ENCODE results near the gene ERMARD.
A peak's percentile ranks its signal among the peaks of the same experiment; 100 is the strongest.
"Not testable (repeated sequence)": the region's sequence is repeated elsewhere in the genome, so short reads cannot be mapped to it uniquely, and the experiment has no call there.

ERMARD gene

GRCh38 chr6:169738204-169738975, 13.0 kb upstream of the ERMARD start:
- DNase-seq (ENCODE audit: low read depth): peak; percentile 39

DNA sequence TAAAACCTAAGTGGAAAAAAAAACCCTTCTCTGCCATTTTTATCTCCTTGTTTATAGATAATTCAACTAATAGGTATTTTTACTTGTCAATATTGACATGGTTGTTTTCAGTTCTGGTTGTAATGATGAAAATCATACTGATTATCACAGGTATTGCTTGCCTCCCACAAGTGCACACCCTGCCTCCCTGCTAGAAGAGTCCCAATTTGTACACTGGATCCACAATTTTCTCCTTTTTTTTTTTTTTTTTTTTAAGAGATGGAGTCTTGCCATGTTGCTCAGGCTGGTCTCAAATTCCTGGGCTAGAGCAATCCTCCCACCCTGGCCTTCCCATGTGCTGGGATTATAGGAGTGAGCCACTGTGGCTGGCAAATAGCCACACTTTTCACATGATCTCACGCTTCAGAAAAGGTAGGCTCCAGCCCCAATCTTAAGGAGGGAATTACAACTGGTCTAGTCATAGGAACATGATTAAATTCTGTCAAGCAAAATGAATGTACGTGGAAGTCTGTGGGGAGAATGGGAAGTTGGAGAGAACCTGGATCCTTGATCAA, 12.4 kb upstream of the ERMARD start:
- no peak for DNase-seq (ENCODE audit: low read depth)

GRCh38 chr6:169741344-169741743, 10.1 kb upstream of the ERMARD start:
- no peak for DNase-seq (ENCODE audit: low read depth)

DNA sequence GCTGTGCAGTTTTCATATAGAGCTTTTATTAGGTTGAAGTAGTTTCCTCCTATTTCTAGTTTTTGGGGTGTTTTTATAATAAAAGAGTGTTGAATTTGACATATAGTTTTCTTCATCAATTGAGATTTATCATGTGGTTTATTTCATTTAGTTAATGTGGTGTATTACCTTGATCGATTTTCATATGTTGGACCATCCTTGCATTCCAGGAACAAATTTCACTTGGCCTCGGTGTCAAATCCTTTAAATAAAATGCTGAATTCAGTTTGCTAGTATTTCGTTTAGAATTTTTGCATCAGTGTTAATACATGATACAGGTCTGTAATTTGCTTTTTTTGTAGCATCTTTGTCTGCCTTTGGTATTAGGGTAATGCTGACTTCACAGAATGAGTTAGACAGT, 6.0 kb upstream of the ERMARD start:
- no peak for DNase-seq (ENCODE audit: low read depth)

GRCh38 chr6:169746556-169746955, 4.9 kb upstream of the ERMARD start:
- no peak for DNase-seq (ENCODE audit: low read depth)

DNA sequence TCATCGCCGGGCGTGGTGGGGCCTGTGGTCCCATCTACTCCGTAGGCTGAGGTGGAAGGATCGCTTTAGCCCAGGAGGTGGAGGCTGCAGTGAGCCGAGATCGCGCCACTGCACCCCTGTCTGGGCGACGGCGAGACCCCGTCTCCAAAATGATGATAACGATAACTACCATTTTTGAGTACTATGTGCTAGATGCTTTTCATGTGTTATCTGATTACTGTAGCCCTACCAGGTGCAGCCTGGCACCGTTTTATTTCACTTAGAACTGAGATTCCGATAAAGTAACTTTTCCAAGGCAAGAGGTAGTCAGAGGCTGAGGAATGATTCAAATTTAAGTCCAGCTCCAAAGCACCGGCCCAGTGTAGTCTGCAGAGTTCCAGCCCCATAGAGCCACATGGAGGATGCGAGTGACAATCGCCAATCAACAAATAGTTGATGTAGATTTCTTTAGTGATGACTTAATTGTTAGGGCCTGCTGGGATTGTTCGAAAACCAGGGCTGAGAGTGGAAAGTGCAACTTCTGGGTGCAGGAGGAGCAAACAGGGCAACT, 727 bp downstream of the ERMARD start:
- DNase-seq (ENCODE audit: low read depth): no peak

DNA sequence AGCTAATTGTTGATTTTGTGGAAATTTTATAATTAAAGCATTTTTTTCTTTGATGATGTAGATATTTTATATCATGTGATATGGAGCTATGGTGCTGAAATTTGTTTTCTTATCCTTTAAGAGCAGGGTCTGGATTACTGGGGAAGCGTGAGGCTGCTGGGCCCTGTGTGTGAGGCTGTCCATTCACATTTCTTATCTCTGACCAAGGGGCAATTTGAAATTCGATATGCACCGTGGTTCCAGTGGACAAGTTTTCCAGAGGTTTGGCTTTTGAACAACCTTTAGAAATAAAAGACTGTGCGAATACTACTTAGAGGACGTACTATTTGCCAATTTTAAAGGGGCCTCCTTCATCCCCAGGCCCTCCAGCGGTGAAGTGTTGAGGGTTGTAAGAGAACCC, 3.7 kb downstream of the ERMARD start:
- DNase-seq (ENCODE audit: low read depth): no peak

- DNase-seq (ENCODE audit: low read depth): no peak
Measured at GRCh38 chr6:169763308-169763707, 11.9 kb downstream of the ERMARD start.

- peak; percentile 28 for DNase-seq (ENCODE audit: low read depth)
Measured at GRCh38 chr6:169763881-169764280, 12.5 kb downstream of the ERMARD start.

- not testable (repeated sequence) for DNase-seq (ENCODE audit: low read depth)
Measured at GRCh38 chr6:169765789-169766188, 14.4 kb downstream of the ERMARD start.

DNA sequence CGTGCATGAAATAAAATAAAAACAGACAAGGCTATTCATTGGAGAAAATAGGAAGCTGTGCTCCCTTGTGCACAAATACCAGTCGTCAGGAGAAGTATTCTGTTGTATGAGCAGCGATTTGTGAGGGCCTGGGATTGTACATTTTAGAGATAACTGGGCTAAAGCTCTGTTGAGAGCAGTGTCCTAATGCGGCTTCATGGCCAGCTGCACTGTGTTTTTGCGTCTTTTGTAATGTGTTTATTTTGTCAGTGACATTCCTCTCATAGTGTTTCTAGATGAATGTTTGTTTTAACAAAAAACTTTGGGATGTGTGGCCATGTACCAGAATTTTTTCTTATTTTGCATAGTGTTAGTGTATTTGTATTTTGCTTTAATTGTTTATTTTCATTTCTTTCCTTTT, 14.8 kb downstream of the ERMARD start:
- peak; percentile 67 for DNase-seq (ENCODE audit: low read depth)

DNA sequence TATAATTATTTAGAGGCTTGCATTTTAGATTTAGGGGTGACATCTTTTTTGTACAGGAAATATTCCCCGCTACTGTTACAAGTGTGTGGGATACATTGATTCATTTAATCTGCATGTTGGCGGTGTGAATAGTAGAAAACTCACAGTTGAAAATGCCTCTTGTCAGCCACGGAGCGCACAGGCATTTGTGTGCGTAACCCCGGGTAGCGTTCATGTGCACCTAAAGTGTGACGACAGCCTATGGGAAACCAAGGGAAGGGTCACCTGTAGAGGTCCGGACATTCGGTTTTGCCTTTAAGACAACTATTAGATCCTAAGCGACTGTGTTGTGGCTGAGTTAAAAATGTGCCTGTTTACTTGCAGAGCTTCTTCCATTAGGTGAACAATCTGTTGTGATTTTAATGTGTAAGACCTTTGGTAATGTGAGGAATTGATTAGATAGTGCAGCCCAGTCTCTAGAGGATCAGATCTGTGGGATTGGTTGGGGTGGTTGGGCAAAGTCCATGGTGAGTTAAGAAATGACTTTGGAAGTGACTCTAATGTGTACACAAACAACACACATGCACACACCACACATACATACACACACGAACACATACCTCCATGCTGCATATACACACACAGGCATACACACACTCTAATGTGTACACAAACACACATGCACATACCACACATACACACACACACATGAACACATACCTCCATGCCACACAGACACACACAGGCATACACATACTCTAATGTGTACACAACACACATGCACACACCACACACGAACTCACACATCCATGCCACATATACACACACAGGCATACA, 15.7 kb downstream of the ERMARD start:
- DNase-seq (ENCODE audit: low read depth): no peak

DNA sequence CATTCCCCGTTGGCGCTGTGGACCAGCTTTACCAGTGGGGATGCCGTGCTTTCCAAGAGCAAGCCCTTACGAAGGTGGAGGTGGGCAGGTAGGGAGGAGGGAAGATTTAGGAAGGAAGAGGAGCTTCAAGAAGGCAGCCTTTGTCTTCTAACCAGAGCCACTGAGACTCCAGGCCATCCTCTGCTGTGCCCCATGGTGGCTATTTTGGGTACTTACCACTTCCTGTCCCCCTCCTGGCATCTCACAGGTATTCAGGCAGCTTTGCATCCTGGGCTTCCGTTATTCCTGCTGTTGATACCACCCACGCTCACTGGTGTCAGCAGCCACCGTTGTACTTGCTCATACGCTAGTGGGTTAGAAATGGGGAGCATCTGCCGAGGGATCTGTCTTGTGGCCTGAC, 22.9 kb downstream of the ERMARD start:
- no peak for DNase-seq (ENCODE audit: low read depth)

DNA sequence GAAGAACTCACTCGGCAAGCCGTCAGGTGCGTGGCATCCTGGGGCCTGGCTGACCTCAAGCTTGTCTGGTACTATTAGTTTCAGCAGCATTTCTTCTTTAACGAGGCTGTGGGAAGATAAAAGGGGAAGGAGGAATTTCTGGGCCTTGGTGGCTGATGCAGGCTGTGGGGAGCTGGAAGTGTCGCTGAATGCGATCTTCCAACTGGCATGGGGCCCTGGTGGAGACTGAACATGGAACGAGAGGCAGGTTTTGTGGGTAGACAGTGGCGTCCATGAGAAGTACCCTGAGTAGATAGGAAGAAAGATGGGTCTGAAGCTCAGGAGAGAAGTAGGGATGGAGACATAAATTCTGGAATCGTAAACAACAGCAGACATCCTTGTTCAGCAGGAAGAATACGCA, 23.9 kb downstream of the ERMARD start:
- DNase-seq (ENCODE audit: low read depth): no peak

DNA sequence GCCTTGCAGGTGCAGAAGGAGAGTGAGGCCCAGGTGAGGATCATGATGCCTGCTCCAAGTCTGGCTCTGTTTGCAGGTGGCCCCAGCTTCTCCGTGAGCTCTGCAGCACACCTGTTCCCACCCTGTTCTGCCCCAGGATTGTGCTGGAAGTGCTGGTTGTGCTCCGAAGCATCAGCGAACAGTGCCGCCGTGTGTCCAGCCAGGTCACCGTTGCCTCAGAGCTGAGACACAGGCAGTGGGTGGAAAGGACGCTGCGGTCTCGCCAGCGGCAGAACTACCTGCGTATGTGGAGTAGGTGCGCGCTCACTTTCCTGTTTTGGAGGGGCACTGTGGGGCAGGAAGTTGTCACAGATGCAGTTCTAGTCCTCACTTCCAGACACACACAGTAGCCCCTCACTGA, 25.0 kb downstream of the ERMARD start:
- no peak for DNase-seq (ENCODE audit: low read depth)

GRCh38 chr6:169777896-169778295, 26.5 kb downstream of the ERMARD start:
- no peak for DNase-seq (ENCODE audit: low read depth)

GRCh38 chr6:169778646-169779045, 27.2 kb downstream of the ERMARD start:
- no peak for DNase-seq (ENCODE audit: low read depth)

- DNase-seq (ENCODE audit: low read depth): no peak
Measured at GRCh38 chr6:169779092-169779815, 27.8 kb downstream of the ERMARD start.

GRCh38 chr6:169779896-169780295, 28.5 kb downstream of the ERMARD start:
- DNase-seq (ENCODE audit: low read depth): no peak

DNA sequence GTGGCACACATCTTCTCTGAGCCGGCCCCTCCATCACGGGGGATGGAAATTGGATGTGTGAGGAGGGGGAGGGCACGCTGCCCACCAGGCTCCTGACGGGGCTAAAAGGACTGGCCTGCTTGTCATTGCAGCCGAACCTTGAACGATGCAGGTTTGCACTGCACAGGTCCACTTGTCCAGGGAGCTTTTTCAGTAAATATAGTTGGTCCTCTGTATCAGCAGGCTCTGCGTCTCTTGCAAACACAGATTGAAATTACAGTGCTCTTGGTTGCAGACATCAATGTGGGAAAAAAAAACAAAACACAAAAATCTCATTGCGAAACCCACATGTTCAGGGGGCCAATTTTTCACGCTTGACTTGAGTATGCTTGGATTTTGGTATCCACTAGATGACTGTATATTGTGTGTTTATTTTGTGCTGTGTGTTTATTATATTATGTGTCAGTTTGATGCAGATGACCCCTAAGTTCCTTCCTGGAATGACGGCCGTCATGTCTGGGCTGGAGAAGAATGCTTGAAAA, 29.2 kb downstream of the ERMARD start:
- DNase-seq (ENCODE audit: low read depth): peak; percentile 83

GRCh38 chr6:169782966-169783365, 31.5 kb downstream of the ERMARD start:
- no peak for DNase-seq (ENCODE audit: low read depth)

DNA sequence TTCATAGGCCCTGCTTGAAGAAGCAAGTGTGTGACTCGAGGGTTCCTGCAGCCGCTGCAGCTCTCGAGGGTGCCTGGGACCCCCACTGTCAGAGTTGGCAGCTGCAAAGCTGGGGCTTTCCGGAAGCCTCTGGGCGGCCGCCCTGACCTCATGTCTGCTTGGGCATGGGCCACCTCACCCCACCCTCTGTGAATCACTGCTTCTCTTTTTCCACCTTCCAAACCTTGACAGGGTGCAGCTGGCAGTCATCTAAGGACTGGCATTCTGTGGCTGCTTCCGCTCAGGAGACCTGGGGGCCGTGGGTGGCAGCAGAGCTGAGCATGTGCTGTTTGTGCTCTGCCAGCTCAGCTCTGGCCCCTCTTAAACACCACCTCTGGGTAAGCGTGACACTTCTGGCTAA, 32.0 kb downstream of the ERMARD start:
- no peak for DNase-seq (ENCODE audit: low read depth)
